Activated CD8-positive, alpha-beta T cell treated with anti-CD3 and anti-CD28 coated beads for 36 hours (primary cell): ENCODE measurements around the gene ARHGAP26. TPM values are rescaled to one million over a fixed set of nuclear protein-coding genes. Genes with fewer than 3 reads are reported as not detected.

Experiments used
- ATAC-seq: fragments of 200-7000 bp; cut with Tn5 transposase; one replicate; pipeline ENCODE4 v1.10.0; 2021; ENCODE audit warnings: mild to moderate bottlenecking, moderate library complexity
- CTCF ChIA-PET: fragments of 350-600 bp; sonication (Branson Sonifier 250); formaldehyde crosslinking; loops from one replicate; lab custom pipeline; 2021; ENCODE audit warnings: antibody characterized with exemption; lab: Charles Lee
- POLR2A ChIA-PET: fragments of 350-600 bp; sonication (Branson Sonifier 250); formaldehyde crosslinking; loops from one replicate; lab custom pipeline; 2021; ENCODE audit warnings: antibody characterized with exemption; lab: Charles Lee
- DNase-seq: peaks from one replicate; pipeline ENCODE4 v3.0.0-alpha.2; 2020
- H3K27ac Mint-ChIP-seq: one replicate; pipeline ENCODE4 v1.8.0; 2021; ENCODE audit warnings: mild to moderate bottlenecking, mixed read lengths
- H3K27me3 Mint-ChIP-seq: one replicate; pipeline ENCODE4 v1.8.0; 2021; ENCODE audit warnings: mixed read lengths
- H3K36me3 Mint-ChIP-seq: one replicate; pipeline ENCODE4 v1.8.0; 2021; ENCODE audit warnings: low read depth, mixed read lengths
- H3K4me1 Mint-ChIP-seq: one replicate; pipeline ENCODE4 v1.8.0; 2021; ENCODE audit warnings: low read depth, mixed read lengths
- H3K4me3 Mint-ChIP-seq: one replicate; pipeline ENCODE4 v1.8.0; 2021; ENCODE audit warnings: mild to moderate bottlenecking, moderate library complexity, mixed read lengths
- H3K9me3 Mint-ChIP-seq: one replicate; pipeline ENCODE4 v1.8.0; 2021; ENCODE audit warnings: mixed read lengths
- intact Hi-C: fragments of 100-400 bp; cut with micrococcal nuclease; formaldehyde crosslinking; loops from one replicate; pipeline ENCODE4 v1.10.0; 2022
- total RNA-seq, 2 experiments: library from RNA; stranded (reverse); gene quantifications; one replicate each; pipeline ENCODE4 v1.2.3, GENCODE V29; 2021
- TF ChIP-seq, protein P1 (sequence below): fragments of 200-600 bp; IDR thresholded peaks from one replicate; pipeline ENCODE4 v1.8.0; 2022; ENCODE audit warnings: antibody characterized with exemption, mild to moderate bottlenecking

The ARHGAP26 gene
- total RNA-seq, 2 experiments from 2014 or later, result 12.7 to 18.0 TPM

DNA sequence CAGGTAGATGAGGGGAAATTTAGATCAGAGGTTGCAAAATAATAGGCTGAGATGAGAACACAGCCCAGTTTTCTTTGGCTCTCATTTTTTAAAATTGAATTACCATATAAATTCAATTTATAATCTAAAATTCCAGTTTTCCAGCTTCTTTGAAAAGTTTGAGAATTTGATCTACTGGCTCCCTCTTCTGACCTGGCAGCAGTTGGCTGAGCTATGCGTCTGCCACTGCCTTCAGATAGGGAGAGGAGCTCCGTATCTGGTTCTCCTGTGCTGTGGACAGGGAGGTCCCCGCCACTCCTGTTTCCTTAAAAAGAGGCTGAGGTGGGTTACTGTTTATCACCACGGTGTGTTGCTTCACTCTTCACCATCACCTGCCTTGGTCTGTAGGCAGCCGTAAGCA lies 103.7 kb downstream of the ARHGAP26 start:
- ATAC-seq (no peak), DNase-seq (no peak)
- CTCF ChIA-PET, result interaction anchor here (0.7 to 25.8 kb wide), 7 partner anchors 10 to 218 kb away, joined by 3 to 1012 read pairs (median 4); no protein-coding TSS in a partner anchor
- intact Hi-C loops, result no loop called here
- POLR2A ChIA-PET, result no interaction called here
- H3K27me3 Mint-ChIP-seq, result no peaks in the 10 kb centered on the region
- TF ChIP-seq, protein P1, sequence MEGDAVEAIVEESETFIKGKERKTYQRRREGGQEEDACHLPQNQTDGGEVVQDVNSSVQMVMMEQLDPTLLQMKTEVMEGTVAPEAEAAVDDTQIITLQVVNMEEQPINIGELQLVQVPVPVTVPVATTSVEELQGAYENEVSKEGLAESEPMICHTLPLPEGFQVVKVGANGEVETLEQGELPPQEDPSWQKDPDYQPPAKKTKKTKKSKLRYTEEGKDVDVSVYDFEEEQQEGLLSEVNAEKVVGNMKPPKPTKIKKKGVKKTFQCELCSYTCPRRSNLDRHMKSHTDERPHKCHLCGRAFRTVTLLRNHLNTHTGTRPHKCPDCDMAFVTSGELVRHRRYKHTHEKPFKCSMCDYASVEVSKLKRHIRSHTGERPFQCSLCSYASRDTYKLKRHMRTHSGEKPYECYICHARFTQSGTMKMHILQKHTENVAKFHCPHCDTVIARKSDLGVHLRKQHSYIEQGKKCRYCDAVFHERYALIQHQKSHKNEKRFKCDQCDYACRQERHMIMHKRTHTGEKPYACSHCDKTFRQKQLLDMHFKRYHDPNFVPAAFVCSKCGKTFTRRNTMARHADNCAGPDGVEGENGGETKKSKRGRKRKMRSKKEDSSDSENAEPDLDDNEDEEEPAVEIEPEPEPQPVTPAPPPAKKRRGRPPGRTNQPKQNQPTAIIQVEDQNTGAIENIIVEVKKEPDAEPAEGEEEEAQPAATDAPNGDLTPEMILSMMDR, result no peak
- H3K27ac Mint-ChIP-seq, result no peak overlapping the region
- no peak overlapping the region for H3K4me3 Mint-ChIP-seq
- no peaks in the 10 kb centered on the region for H3K36me3 Mint-ChIP-seq
- H3K4me1 Mint-ChIP-seq, result peaks cover 7% of the 10 kb centered on the region
- no peaks in the 10 kb centered on the region for H3K9me3 Mint-ChIP-seq

DNA sequence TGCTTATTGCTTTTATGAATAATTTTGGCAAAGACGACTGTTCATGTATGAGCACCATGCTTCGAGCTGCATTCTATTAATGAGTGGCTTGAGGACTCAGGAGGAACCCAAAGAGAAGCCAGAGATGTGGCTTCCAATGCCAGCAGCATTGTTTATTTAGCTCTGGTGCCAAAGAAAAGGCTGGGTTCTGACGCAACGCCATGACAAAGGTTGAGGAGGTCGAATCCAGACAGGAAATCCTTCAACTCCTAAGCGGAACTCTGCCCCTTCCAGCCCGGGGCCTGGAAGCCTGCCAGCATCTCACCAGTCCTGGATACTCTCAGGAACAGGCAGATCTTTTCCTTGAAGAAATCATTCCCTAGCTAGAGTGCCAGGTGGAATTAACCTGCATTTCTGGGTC lies 104.4 kb downstream of the ARHGAP26 start:
- TF ChIP-seq, protein P1, result no peak
- POLR2A ChIA-PET, result no interaction called here
- Mint-ChIP-seq H3K4me3 (no peak overlapping the region), H3K27me3 (no peaks in the 10 kb centered on the region), H3K27ac (no peak overlapping the region), H3K4me1 (peaks cover 7% of the 10 kb centered on the region), H3K36me3 (no peaks in the 10 kb centered on the region), H3K9me3 (no peaks in the 10 kb centered on the region)
- DNase-seq (no peak), ATAC-seq (no peak)
- intact Hi-C loops, result no loop called here
- CTCF ChIA-PET, result interaction anchor here (1.0 to 25.8 kb wide), 6 partner anchors 9 to 219 kb away, joined by 3 to 1012 read pairs (median 14); no protein-coding TSS in a partner anchor

DNA sequence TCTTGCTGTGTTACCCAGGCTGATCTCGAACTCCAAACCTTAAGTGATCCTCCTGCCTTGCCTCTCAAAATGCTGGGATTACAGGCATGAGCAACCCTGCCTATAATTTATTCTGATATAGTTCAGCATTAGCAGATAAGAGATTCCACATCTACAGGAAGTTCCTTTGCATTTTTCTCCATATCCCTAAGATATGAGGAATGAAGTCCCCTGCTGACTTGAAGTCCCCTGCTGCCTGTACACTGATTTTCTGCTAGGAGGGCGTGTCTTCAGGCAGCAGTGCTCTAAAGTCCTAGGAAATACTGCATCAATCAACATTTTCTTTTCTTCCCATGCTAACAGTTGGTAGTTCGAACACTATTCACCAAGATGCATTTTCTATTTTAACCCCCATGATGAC lies 105.8 kb downstream of the ARHGAP26 start:
- intact Hi-C loops, result no loop called here
- Mint-ChIP-seq H3K36me3 (no peaks in the 10 kb centered on the region), H3K4me3 (no peak overlapping the region), H3K9me3 (no peaks in the 10 kb centered on the region), H3K27me3 (no peaks in the 10 kb centered on the region), H3K4me1 (peaks cover 6% of the 10 kb centered on the region), H3K27ac (no peak overlapping the region)
- DNase-seq (no peak), ATAC-seq (no peak)
- ChIA-PET CTCF (interaction anchor here (0.6 to 25.8 kb wide), 7 partner anchors 9 to 220 kb away, joined by 3 to 1012 read pairs (median 4); no protein-coding TSS in a partner anchor), POLR2A (no interaction called here)
- TF ChIP-seq, protein P1, result no peak

DNA sequence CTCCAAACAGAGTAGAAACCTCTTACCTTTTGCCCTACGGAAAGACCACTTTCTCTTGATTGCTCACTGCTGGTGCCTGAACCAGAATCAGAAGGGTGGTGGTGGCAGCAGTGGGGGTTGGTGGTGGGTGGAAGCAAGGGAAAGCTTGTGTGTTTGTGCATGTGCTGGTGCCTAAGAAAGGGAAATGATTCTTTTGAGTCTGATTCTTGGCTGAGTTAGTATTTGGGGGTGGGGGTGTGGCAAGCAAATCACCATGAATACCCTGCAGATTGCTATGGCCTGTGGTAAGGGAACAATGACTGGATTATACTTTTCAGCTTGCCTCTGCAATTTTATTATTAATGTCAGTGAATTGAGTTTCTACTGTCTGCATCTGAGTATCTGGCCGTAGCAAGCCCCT lies 106.6 kb downstream of the ARHGAP26 start:
- H3K36me3 Mint-ChIP-seq, result no peaks in the 10 kb centered on the region
- H3K27ac Mint-ChIP-seq, result no peak overlapping the region
- H3K4me3 Mint-ChIP-seq, result no peak overlapping the region
- DNase-seq, result no peak
- intact Hi-C loops, result no loop called here
- ChIA-PET POLR2A (no interaction called here), CTCF (interaction anchor here (1.2 to 25.8 kb wide), 3 partner anchors 12 to 167 kb away, joined by 3 to 1012 read pairs (median 673); no protein-coding TSS in a partner anchor)
- no peaks in the 10 kb centered on the region for H3K27me3 Mint-ChIP-seq
- peaks cover 5% of the 10 kb centered on the region for H3K4me1 Mint-ChIP-seq
- no peak for ATAC-seq
- H3K9me3 Mint-ChIP-seq, result no peaks in the 10 kb centered on the region
- TF ChIP-seq, protein P1, result no peak

DNA sequence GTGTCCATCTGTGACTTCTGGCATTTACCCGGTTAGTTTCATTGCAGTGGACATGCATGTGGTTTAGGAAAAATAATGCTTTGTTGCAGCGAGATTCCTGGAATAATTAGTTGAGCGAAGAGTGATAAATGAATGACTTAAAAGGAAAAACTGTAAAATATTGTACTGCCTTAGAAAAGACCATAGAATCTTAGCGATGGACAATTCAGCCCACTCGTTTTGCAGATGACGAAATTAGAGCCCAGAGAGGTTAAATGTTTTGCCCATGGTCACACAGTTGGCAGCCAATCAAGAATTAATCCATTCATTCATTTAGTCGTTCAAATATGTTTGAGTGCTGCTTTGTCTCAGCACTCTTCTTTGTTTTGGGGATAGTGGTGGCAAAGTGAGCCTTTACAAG lies 107.9 kb downstream of the ARHGAP26 start:
- ChIA-PET CTCF (interaction anchor here (2.5 to 25.8 kb wide), 3 partner anchors 117 to 168 kb away, joined by 11 to 1012 read pairs (median 673); no protein-coding TSS in a partner anchor), POLR2A (interaction anchor here (0.6 kb wide), 1 partner anchor 369 kb away, joined by 3 read pairs; no protein-coding TSS in a partner anchor)
- intact Hi-C loops, result no loop called here
- H3K9me3 Mint-ChIP-seq, result no peaks in the 10 kb centered on the region
- no peak for ATAC-seq
- TF ChIP-seq, protein P1, result no peak
- H3K4me3 Mint-ChIP-seq, result no peak overlapping the region
- H3K4me1 Mint-ChIP-seq, result peaks cover 2% of the 10 kb centered on the region
- H3K36me3 Mint-ChIP-seq, result no peaks in the 10 kb centered on the region
- no peak overlapping the region for H3K27ac Mint-ChIP-seq
- DNase-seq, result no peak
- no peaks in the 10 kb centered on the region for H3K27me3 Mint-ChIP-seq
